Left ventricle myocardium superior (tissue), 1 donor: ENCODE measurements around the gene DBX1. TPM values are rescaled to one million over a fixed set of nuclear protein-coding genes. Genes with fewer than 3 reads are reported as not detected.

ENCODE experiments used
- ATAC-seq: fragments of 200-7000 bp; cut with Tn5 transposase; one replicate; pipeline ENCODE4 v1.9.1; 2020; ENCODE audit warnings: mild to moderate bottlenecking, moderate library complexity
- DNase-seq: peaks from one replicate; pipeline ENCODE4 v3.0.0-alpha.2; 2020
- intact Hi-C: fragments of 100-400 bp; cut with micrococcal nuclease; formaldehyde crosslinking; loops from one replicate; pipeline ENCODE4 v1.11.0; 2022
- total RNA-seq: library from RNA; stranded (reverse); fragmentation: NEBNext Ultra II Directional; extraction: Animal tissue kit (Norgen Biotek cat#: 25700); gene quantifications from one replicate; pipeline ENCODE4 v1.2.1, GENCODE V29; 2021
- donor health status: DM: no; HTN: yes; CAD: no; lungs with severe emphysema.

Gene DBX1
- total RNA-seq, 1 donor from 2014 or later: not detected

GRCh38 chr11:20162824-20163782, 2.8 kb upstream of the DBX1 start:
- DNase-seq (peak; percentile 30), ATAC-seq (peak; percentile 56)

GRCh38 chr11:20161923-20162744, 1.9 kb upstream of the DBX1 start:
- no peak for DNase-seq
- intact Hi-C loops: no loop called here
- no peak for ATAC-seq

More at GRCh38 chr11:20162824-20163782, 2.8 kb upstream of the DBX1 start:
- intact Hi-C loops: no loop called here

- intact Hi-C loops: no loop called here
- no peak for ATAC-seq
- no peak for DNase-seq
Measured at GRCh38 chr11:20161230-20161918, 1.1 kb upstream of the DBX1 start.

GRCh38 chr11:20159466-20160381, 551 bp downstream of the DBX1 start:
- ATAC-seq: no peak
- DNase-seq: no peak
- intact Hi-C loops: no loop called here

GRCh38 chr11:20158597-20159257, 1.5 kb downstream of the DBX1 start:
- peak; percentile 62 for DNase-seq
- peak; percentile 84 for ATAC-seq
- intact Hi-C loops: no loop called here

GRCh38 chr11:20157728-20158127, 2.5 kb downstream of the DBX1 start:
- intact Hi-C loops: no loop called here
- DNase-seq (no peak), ATAC-seq (no peak)

GRCh38 chr11:20156876-20157613, 3.2 kb downstream of the DBX1 start:
- ATAC-seq (no peak), DNase-seq (no peak)
- intact Hi-C loops: no loop called here

- ATAC-seq (no peak), DNase-seq (no peak)
- intact Hi-C loops: no loop called here
Measured at GRCh38 chr11:20156280-20156875, 3.9 kb downstream of the DBX1 start.

GRCh38 chr11:20155683-20156279, 4.5 kb downstream of the DBX1 start:
- ATAC-seq: no peak
- intact Hi-C loops: no loop called here
- no peak for DNase-seq

GRCh38 chr11:20154381-20154780, 5.9 kb downstream of the DBX1 start:
- intact Hi-C loops: no loop called here
- DNase-seq: no peak
- no peak for ATAC-seq

- ATAC-seq (no peak), DNase-seq (no peak)
- intact Hi-C loops: no loop called here
Measured at GRCh38 chr11:20138707-20139106, 21.6 kb downstream of the DBX1 start.

GRCh38 chr11:20137637-20138036, 22.6 kb downstream of the DBX1 start:
- intact Hi-C loops: no loop called here
- no peak for DNase-seq
- peak; percentile 31 for ATAC-seq

GRCh38 chr11:20134991-20135736, 25.1 kb downstream of the DBX1 start:
- ATAC-seq (no peak), DNase-seq (no peak)
- intact Hi-C loops: loop anchor here (5.0 kb wide), 1 partner anchor 198 kb away; no protein-coding TSS in a partner anchor

- DNase-seq (no peak), ATAC-seq (no peak)
- intact Hi-C loops: loop anchor here (5.0 kb wide), 1 partner anchor 195 kb away; no protein-coding TSS in a partner anchor
Measured at GRCh38 chr11:20132667-20133039, 27.6 kb downstream of the DBX1 start.

- DNase-seq (peak; percentile 67), ATAC-seq (peak; percentile 79)
- intact Hi-C loops: loop anchor here (5.0 kb wide), 1 partner anchor 195 kb away; no protein-coding TSS in a partner anchor
Measured at GRCh38 chr11:20131788-20132666, 28.2 kb downstream of the DBX1 start.
